NCI-H1105 (cell line): ENCODE results near the gene EFR3B.
"Not testable (repeated sequence)": the region's sequence is repeated elsewhere in the genome, so short reads cannot be mapped to it uniquely, and the experiment has no call there.

ENCODE experiments used
- DNase-seq: peaks from one replicate; lab custom pipeline; 2025; lab: John Stamatoyannopoulos, UW

Gene EFR3B

GRCh38 chr2:25150993-25151392 is 109.1 kb downstream of the EFR3B start:
- not testable (repeated sequence) for DNase-seq

GRCh38 chr2:25151718-25152117 is 109.8 kb downstream of the EFR3B start:
- DNase-seq = no peak

GRCh38 chr2:25155401-25155800 is 113.5 kb downstream of the EFR3B start:
- no peak for DNase-seq

- DNase-seq = no peak
These were observed 116.4 kb downstream of the EFR3B start for GRCh38 chr2:25158096-25158852.

- DNase-seq = no peak
These were observed 118.1 kb downstream of the EFR3B start for GRCh38 chr2:25159949-25160348.

GRCh38 chr2:25160376-25160775 is 118.5 kb downstream of the EFR3B start:
- DNase-seq = no peak

- DNase-seq = no peak
These were observed 119.3 kb downstream of the EFR3B start for GRCh38 chr2:25161055-25161781.

GRCh38 chr2:25162061-25162460 is 120.2 kb downstream of the EFR3B start:
- DNase-seq = not testable (repeated sequence)

- DNase-seq = no peak
These were observed 122.7 kb downstream of the EFR3B start for GRCh38 chr2:25164561-25164960.

GRCh38 chr2:25165992-25166875 is 124.4 kb downstream of the EFR3B start:
- peak; percentile 18 for DNase-seq

GRCh38 chr2:25168256-25169072 is 126.6 kb downstream of the EFR3B start, which contains the start of gene POMC:
POMC (minus strand) TSS chr2:25168580; CDS start chr2:25164772, 3,808 bp downstream.
- peak; percentile 32 for DNase-seq

GRCh38 chr2:25169073-25169470 is 127.2 kb downstream of the EFR3B start:
- no peak for DNase-seq

GRCh38 chr2:25170888-25171287 is 129.0 kb downstream of the EFR3B start:
- no peak for DNase-seq

- no peak for DNase-seq
These were observed 131.8 kb downstream of the EFR3B start for GRCh38 chr2:25173719-25174118.

- no peak for DNase-seq
These were observed 132.5 kb downstream of the EFR3B start for GRCh38 chr2:25174192-25174861.

- DNase-seq = no peak
These were observed 134.3 kb downstream of the EFR3B start for GRCh38 chr2:25176138-25176537.

- no peak for DNase-seq
These were observed 134.8 kb downstream of the EFR3B start for GRCh38 chr2:25176541-25177181.

- no peak for DNase-seq
These were observed 135.3 kb downstream of the EFR3B start for GRCh38 chr2:25177211-25177611.

GRCh38 chr2:25178976-25179375 is 137.1 kb downstream of the EFR3B start:
- no peak for DNase-seq

GRCh38 chr2:25184254-25184653 is 142.4 kb downstream of the EFR3B start:
- DNase-seq = no peak
